HepG2 (cell line): ENCODE results near the gene IDH3G.
"Not testable (repeated sequence)": the region's sequence is repeated elsewhere in the genome, so short reads cannot be mapped to it uniquely, and the experiment has no call there.

ENCODE experiments used
- EP300 ChIP-seq, 3 experiments: sonication (generic) in 1 of 3; formaldehyde crosslinking in 1 of 3; IDR thresholded peaks; 2 replicates each; pipeline versions ENCODE4 v1.5.1 to v1.6.1; 2011 to 2020; ENCODE audit warnings: low read depth in 2 of 3, low read length in 2 of 3, borderline replicate concordance in 1 of 3, improper control_type of control experiment in 1 of 3, mild to moderate bottlenecking in 1 of 3, missing genetic modification reagents in 1 of 3, moderate library complexity in 1 of 3
- HOXA7 ChIP-seq: sonication (generic); formaldehyde crosslinking; IDR thresholded peaks from 2 replicates; pipeline ENCODE4 v1.8.1; 2022; ENCODE audit warnings: mild to moderate bottlenecking, missing genetic modification reagents, moderate library complexity
- KDM1A ChIP-seq: IDR thresholded peaks from 2 replicates; pipeline ENCODE4 v1.6.1; 2016; ENCODE audit warnings: missing compliant biosample characterization
- MED1 ChIP-seq: sonication (generic); formaldehyde crosslinking; IDR thresholded peaks from 2 replicates; pipeline ENCODE4 v1.4.0; 2020; ENCODE audit warnings: missing genetic modification reagents
- MEIS1 ChIP-seq: sonication (generic); formaldehyde crosslinking; IDR thresholded peaks from 2 replicates; pipeline ENCODE4 v1.9.0; 2021; ENCODE audit warnings: mild to moderate bottlenecking, missing genetic modification reagents, moderate library complexity, borderline replicate concordance
- RORA ChIP-seq: sonication (generic); formaldehyde crosslinking; IDR thresholded peaks from 2 replicates; pipeline ENCODE4 v1.5.0; 2020; ENCODE audit warnings: mild to moderate bottlenecking, missing genetic modification reagents, moderate library complexity
- SETDB1 ChIP-seq: sonication (generic); formaldehyde crosslinking; IDR thresholded peaks from 2 replicates; pipeline ENCODE4 v1.5.1; 2020; ENCODE audit warnings: missing genetic modification reagents, mild to moderate bottlenecking, borderline replicate concordance
- SIN3A ChIP-seq: IDR thresholded peaks from 2 replicates; pipeline ENCODE4 v1.6.1; 2011; ENCODE audit warnings: low read depth, mild to moderate bottlenecking, control low read depth, low read length, borderline replicate concordance
- SMAD9 ChIP-seq: sonication (generic); formaldehyde crosslinking; IDR thresholded peaks from 2 replicates; pipeline ENCODE4 v1.5.1; 2020; ENCODE audit warnings: mild to moderate bottlenecking, missing genetic modification reagents
- ZNF766 ChIP-seq: sonication (generic); formaldehyde crosslinking; IDR thresholded peaks from 2 replicates; pipeline ENCODE4 v1.5.0; 2020; ENCODE audit warnings: missing genetic modification reagents, borderline replicate concordance
- TF ChIP-seq, protein P1 (sequence below): sonication (generic); formaldehyde crosslinking; IDR thresholded peaks from 2 replicates; pipeline ENCODE4 v1.5.0; 2020; ENCODE audit warnings: mild to moderate bottlenecking, missing genetic modification reagents, moderate library complexity
- TF ChIP-seq, protein P2 (sequence below): sonication (generic); formaldehyde crosslinking; IDR thresholded peaks from 2 replicates; pipeline ENCODE4 v1.5.1; 2020; ENCODE audit warnings: missing genetic modification reagents, mild to moderate bottlenecking, borderline replicate concordance
- TF ChIP-seq, protein P3 (sequence below): IDR thresholded peaks from 2 replicates; pipeline ENCODE4 v1.6.1; 2016
- TF ChIP-seq, protein P4 (sequence below): sonication (generic); formaldehyde crosslinking; IDR thresholded peaks from 2 replicates; pipeline ENCODE4 v1.5.0; 2020; ENCODE audit warnings: missing genetic modification reagents

DNA sequence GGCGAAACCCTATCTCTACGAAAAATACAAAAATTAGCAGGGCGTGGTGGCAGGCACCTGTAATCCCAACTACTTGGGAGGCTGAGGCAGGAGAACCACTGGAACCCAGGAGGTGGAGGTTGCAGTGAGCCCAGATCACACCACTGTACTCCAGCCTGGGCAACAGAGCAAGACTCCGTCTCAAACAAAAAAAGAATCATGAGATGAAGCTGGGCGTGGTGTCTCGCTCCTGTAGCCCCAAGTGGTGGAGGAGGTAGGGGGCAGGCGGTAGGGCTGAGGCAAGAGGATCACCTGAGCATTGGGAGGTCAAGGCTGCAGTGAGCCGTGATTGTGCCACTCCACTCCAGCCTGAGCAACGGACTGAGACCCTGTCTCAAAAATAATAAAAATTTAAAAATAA is 23.9 kb upstream of the IDH3G start:
- TF ChIP-seq, protein P1, sequence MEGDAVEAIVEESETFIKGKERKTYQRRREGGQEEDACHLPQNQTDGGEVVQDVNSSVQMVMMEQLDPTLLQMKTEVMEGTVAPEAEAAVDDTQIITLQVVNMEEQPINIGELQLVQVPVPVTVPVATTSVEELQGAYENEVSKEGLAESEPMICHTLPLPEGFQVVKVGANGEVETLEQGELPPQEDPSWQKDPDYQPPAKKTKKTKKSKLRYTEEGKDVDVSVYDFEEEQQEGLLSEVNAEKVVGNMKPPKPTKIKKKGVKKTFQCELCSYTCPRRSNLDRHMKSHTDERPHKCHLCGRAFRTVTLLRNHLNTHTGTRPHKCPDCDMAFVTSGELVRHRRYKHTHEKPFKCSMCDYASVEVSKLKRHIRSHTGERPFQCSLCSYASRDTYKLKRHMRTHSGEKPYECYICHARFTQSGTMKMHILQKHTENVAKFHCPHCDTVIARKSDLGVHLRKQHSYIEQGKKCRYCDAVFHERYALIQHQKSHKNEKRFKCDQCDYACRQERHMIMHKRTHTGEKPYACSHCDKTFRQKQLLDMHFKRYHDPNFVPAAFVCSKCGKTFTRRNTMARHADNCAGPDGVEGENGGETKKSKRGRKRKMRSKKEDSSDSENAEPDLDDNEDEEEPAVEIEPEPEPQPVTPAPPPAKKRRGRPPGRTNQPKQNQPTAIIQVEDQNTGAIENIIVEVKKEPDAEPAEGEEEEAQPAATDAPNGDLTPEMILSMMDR = not testable (repeated sequence)
- TF ChIP-seq SIN3A; EP300 (IDR thresholded peaks at IDR 0.05; ENCODE audit: low read depth in 2 of 2, low read length in 2 of 2); EP300 (CRISPR knock-in tag; IDR thresholded peaks at IDR 0.05; ENCODE audit: borderline replicate concordance); ZNF766 (CRISPR knock-in tag); MED1; MEIS1 (CRISPR knock-in tag); SMAD9; SETDB1; KDM1A; HOXA7 (CRISPR knock-in tag); RORA (CRISPR knock-in tag): not testable (repeated sequence)
- TF ChIP-seq, protein P2, sequence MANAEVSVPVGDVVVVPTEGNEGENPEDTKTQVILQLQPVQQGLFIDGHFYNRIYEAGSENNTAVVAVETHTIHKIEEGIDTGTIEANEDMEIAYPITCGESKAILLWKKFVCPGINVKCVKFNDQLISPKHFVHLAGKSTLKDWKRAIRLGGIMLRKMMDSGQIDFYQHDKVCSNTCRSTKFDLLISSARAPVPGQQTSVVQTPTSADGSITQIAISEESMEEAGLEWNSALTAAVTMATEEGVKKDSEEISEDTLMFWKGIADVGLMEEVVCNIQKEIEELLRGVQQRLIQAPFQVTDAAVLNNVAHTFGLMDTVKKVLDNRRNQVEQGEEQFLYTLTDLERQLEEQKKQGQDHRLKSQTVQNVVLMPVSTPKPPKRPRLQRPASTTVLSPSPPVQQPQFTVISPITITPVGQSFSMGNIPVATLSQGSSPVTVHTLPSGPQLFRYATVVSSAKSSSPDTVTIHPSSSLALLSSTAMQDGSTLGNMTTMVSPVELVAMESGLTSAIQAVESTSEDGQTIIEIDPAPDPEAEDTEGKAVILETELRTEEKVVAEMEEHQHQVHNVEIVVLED (CRISPR knock-in tag) = not testable (repeated sequence)
- TF ChIP-seq, protein P3, sequence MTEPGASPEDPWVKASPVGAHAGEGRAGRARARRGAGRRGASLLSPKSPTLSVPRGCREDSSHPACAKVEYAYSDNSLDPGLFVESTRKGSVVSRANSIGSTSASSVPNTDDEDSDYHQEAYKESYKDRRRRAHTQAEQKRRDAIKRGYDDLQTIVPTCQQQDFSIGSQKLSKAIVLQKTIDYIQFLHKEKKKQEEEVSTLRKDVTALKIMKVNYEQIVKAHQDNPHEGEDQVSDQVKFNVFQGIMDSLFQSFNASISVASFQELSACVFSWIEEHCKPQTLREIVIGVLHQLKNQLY (CRISPR knock-in tag) = not testable (repeated sequence)
- TF ChIP-seq, protein P4, sequence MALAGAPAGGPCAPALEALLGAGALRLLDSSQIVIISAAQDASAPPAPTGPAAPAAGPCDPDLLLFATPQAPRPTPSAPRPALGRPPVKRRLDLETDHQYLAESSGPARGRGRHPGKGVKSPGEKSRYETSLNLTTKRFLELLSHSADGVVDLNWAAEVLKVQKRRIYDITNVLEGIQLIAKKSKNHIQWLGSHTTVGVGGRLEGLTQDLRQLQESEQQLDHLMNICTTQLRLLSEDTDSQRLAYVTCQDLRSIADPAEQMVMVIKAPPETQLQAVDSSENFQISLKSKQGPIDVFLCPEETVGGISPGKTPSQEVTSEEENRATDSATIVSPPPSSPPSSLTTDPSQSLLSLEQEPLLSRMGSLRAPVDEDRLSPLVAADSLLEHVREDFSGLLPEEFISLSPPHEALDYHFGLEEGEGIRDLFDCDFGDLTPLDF = not testable (repeated sequence)
